GM12878 (cell line): ENCODE measurements around the gene PRM2. TPM values are rescaled to one million over a fixed set of nuclear protein-coding genes. Genes with fewer than 3 reads are reported as not detected.

Experiments
- ATAC-seq: fragments of 200-7000 bp; cut with Tn5 transposase; 3 replicates; pipeline ENCODE4 v1.9.1; 2020; ENCODE audit warnings: mild to moderate bottlenecking, moderate library complexity
- BruUV-seq: library from RNA; stranded (reverse); fragments of 400-500 nt; replicated peaks from 2 replicates; lab custom pipeline; 2021; lab: Mats Ljungman, UMichigan
- CTCF ChIA-PET: fragments of 300-600 bp; sonication (Branson Sonifier 250); formaldehyde crosslinking; extraction: SDS; loops from one replicate; lab custom pipeline; 2021; ENCODE audit warnings: inconsistent platforms; lab: Yijun Ruan, JAX
- POLR2A ChIA-PET: fragments of 350-600 bp; formaldehyde crosslinking; extraction: SDS; loops from one replicate; lab custom pipeline; 2021; ENCODE audit warnings: inconsistent platforms; lab: Charles Lee
- RAD21 ChIA-PET: fragments of 300-600 bp; sonication (Branson Sonifier 250); formaldehyde crosslinking; loops from one replicate; lab custom pipeline; 2023; ENCODE audit warnings: antibody characterized with exemption; ENCODE audit not compliant: unreplicated experiment; lab: Charles Lee
- SMC1A ChIA-PET: fragments of 300-600 bp; sonication (Branson Sonifier 250); formaldehyde crosslinking; loops from one replicate; lab custom pipeline; 2023; ENCODE audit not compliant: unreplicated experiment, uncharacterized antibody; lab: Charles Lee
- DNase-seq: peaks from one replicate; pipeline ENCODE4 v3.0.0-alpha.2; 2011; ENCODE audit warnings: low read depth, low spot score
- FAIRE-seq: peaks from 3 replicates; lab custom pipeline; 2011; peaks lifted over from hg19 to GRCh38; lab: Jason Lieb, UNC
- H2AFZ ChIP-seq: 2 replicates; pipeline ENCODE4 v1.6.0; 2011; ENCODE audit warnings: low read depth, low read length, control low read depth; ENCODE audit not compliant: control insufficient read depth
- H3K27ac ChIP-seq: 2 replicates; pipeline ENCODE4 v1.5.1; 2011; ENCODE audit warnings: control low read depth; ENCODE audit not compliant: control insufficient read depth, insufficient read depth
- H3K27me3 ChIP-seq, 2 experiments: replicated peaks in 1 of 2; 2 replicates each; pipeline versions ENCODE4 v1.6.0 to v1.6.1; 2011; ENCODE audit warnings: low read length in 1 of 2; ENCODE audit not compliant: control insufficient read depth in 2 of 2, insufficient read depth in 2 of 2
- H3K36me3 ChIP-seq, 2 experiments: 2 replicates each; pipeline ENCODE4 v1.5.1; 2011; ENCODE audit warnings: low read length in 1 of 2; ENCODE audit not compliant: control insufficient read depth in 2 of 2, insufficient read depth in 2 of 2
- H3K4me1 ChIP-seq: 2 replicates; pipeline ENCODE4 v1.6.1; 2011; ENCODE audit warnings: mild to moderate bottlenecking, low read length, moderate library complexity, mixed read lengths; ENCODE audit not compliant: control insufficient read depth, insufficient read depth
- H3K4me2 ChIP-seq: 2 replicates; pipeline ENCODE4 v1.6.0; 2011; ENCODE audit warnings: control low read depth; ENCODE audit not compliant: control insufficient read depth, insufficient read depth
- H3K4me3 ChIP-seq: fragments of 200-600 bp; sonication (generic); 2 replicates; pipeline ENCODE4 v1.5.1; 2016
- H3K79me2 ChIP-seq: 2 replicates; pipeline ENCODE4 v1.6.0; 2011; ENCODE audit warnings: low read length; ENCODE audit not compliant: control insufficient read depth, insufficient read depth
- H3K9ac ChIP-seq: 2 replicates; pipeline ENCODE4 v1.8.0; 2011; ENCODE audit warnings: low read length, control low read depth, mixed read lengths; ENCODE audit not compliant: control insufficient read depth, insufficient read depth
- H3K9me3 ChIP-seq: replicated peaks from 3 replicates; pipeline ENCODE4 v1.5.1; 2011; ENCODE audit warnings: mild to moderate bottlenecking, low read length; ENCODE audit not compliant: control insufficient read depth, insufficient read depth
- H4K20me1 ChIP-seq: 2 replicates; pipeline ENCODE4 v1.6.0; 2011; ENCODE audit not compliant: control insufficient read depth, insufficient read depth
- EP300 ChIP-seq, 2 experiments: fragments of 150-350 bp in 1 of 2; IDR thresholded peaks; 2 replicates each; pipeline ENCODE4 v1.6.1; 2011 to 2012; ENCODE audit warnings: low read depth in 2 of 2, low read length in 2 of 2, borderline replicate concordance in 1 of 2, improper control_type of control experiment in 1 of 2, inconsistent platforms in 1 of 2; ENCODE audit not compliant: control insufficient read depth in 1 of 2
- FOS ChIP-seq: IDR thresholded peaks from 3 replicates; pipeline ENCODE4 v1.6.1; 2011; ENCODE audit warnings: borderline replicate concordance; ENCODE audit not compliant: insufficient read length; ENCODE audit errors: extremely low read depth
- NR2F1 ChIP-seq: fragments of 450-650 bp; conservative IDR thresholded peaks from 2 replicates; pipeline ENCODE4 v1.6.1; 2017; ENCODE audit warnings: mild to moderate bottlenecking
- WGBS: methylation state at CpG from one replicate; pipeline ENCODE4 v1.1.6; 2016; ENCODE audit warnings: low lambda C conversion rate; ENCODE audit not compliant: insufficient replicate concordance, insufficient coverage; ENCODE audit errors: missing lambda C conversion rate; 5-methylcytosine and 5-hydroxymethylcytosine counted together
- in situ Hi-C: fragments of 300-500 bp; cut with MboI; formaldehyde crosslinking; loops from 9 replicates; pipeline ENCODE4 v1.14.3; 2018; ENCODE audit warnings: mixed read lengths
- intact Hi-C: fragments of 100-400 bp; cut with micrococcal nuclease; formaldehyde crosslinking; loops from one replicate; pipeline ENCODE4 v1.14.2; 2022; ENCODE audit not compliant: unreplicated experiment
- polyA plus RNA-seq, 11 experiments: library from polyadenylated mRNA; depleted of rRNA in 4 of 11; unstranded in 6 of 11; stranded (reverse) in 5 of 11; fragments of >200 nt; fragmentation: Nextera tagmentation in 4 of 11; fragmentation: Illumina TruSeq in 1 of 11; extraction: Ambion mirVana in 4 of 11; extraction: Trizol in 1 of 11; gene quantifications; 1 replicate in 1 of 11; 2 replicates in 10 of 11; pipeline versions ENCODE4 v1.2.1 to v1.2.3, GENCODE V29; 2011 to 2016; ENCODE audit warnings: inconsistent platforms in 2 of 11, missing spikeins in 2 of 11, low read depth in 1 of 11
- total RNA-seq, 4 experiments: library from RNA; depleted of rRNA in 3 of 4; stranded (reverse); fragments of >200 nt in 3 of 4; fragmentation: Illumina TruSeq in 1 of 4; extraction: Trizol in 1 of 4; gene quantifications; 2 replicates each; pipeline versions ENCODE4 v1.2.1 to v1.2.3, GENCODE V29; 2013 to 2021

PRM2 gene
- total and polyA plus RNA-seq, 10 of the 15 experiments (the other 5 are each of a cell fraction or from before 2014, with no cell fraction given) = not detected

DNA sequence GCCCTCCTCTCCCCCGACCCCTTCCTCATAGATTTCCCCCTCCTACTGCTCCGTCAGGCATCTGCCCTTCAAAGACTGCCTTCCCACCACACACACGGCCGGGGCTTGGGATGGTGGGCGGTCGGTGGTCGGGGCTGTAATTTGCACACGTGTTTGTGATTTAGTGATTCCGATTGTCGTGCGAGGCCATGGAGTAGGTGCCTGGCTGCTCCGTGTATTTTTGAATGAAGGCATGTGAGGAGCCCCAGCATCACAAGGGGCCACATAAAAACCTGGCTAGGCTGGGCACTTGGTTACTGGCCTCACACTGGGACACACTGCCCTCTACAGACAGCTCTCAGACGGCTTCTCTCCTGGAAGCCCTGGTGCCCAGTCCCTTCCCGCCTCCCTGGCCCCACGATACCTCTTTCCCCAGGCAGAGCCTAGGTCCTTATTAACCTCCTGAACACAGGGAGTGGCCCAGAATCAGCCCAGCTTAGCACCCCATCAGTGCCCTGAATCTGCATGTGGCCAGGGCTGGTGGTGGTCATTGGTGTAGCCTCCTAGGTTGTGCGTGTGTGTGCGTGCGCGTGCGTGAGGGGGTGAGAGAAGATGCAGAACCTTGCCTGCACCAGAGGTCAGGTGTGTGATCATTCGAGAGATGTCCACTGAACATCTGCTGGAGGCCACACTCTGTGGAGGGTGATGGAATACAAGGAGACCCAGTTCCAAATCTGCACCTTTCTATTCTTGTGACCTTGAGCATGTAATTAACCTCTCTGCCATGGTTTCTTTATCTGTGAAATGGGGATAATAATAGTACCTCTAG is 18.9 kb downstream of the PRM2 start (continued):
- no peak for TF ChIP-seq EP300 (IDR thresholded peaks at IDR 0.05; ENCODE audit: borderline replicate concordance in 1 of 2, control insufficient read depth in 1 of 2, low read depth in 2 of 2, low read length in 2 of 2)

GRCh38 chr16:11256661-11257130 is 19.6 kb downstream of the PRM2 start:
- no TSS peak for BruUV-seq

More at GRCh38 chr16:11256661-11257130, 19.6 kb downstream of the PRM2 start:
- H3K9me3 ChIP-seq = no peaks in the 10 kb centered on the region
- H4K20me1 ChIP-seq = no peaks in the 10 kb centered on the region
- 0% methylated on average over 30 of the region's 32 CpGs for WGBS
- H3K4me2 ChIP-seq = peak overlapping the region; percentile 90
- no peaks in the 10 kb centered on the region for H3K27me3 ChIP-seq
- peak; percentile 7; the same call in 1 of the 2 replicates for TF ChIP-seq NR2F1
- no peak for TF ChIP-seq FOS
- ChIA-PET RAD21 (interaction anchor here (0.6 to 11.8 kb wide), 45 partner anchors 11 to 307 kb away, joined by 3 to 243 read pairs (median 7); no protein-coding TSS in a partner anchor), POLR2A (interaction anchor here (0.7 to 6.6 kb wide), 25 partner anchors 13 to 291 kb away, joined by 3 to 80 read pairs (median 7); partner anchors contain the start of gene TNP2), CTCF (interaction anchor here (0.6 to 11.0 kb wide), 25 partner anchors 9 to 367 kb away, joined by 3 to 170 read pairs (median 12); no protein-coding TSS in a partner anchor), SMC1A (interaction anchor here (0.9 to 8.8 kb wide), 21 partner anchors 14 to 305 kb away, joined by 3 to 108 read pairs (median 7); partner anchors contain the start of gene TNP2)
- no peak for FAIRE-seq
- intact Hi-C loops = loop anchor here (1.0 to 5.0 kb wide), 6 partner anchors 54 to 291 kb away; no protein-coding TSS in a partner anchor
- peaks cover 37% of the 10 kb centered on the region for H3K79me2 ChIP-seq
- H3K9ac ChIP-seq = peak overlapping the region; percentile 89
- H3K4me3 ChIP-seq = peak overlapping the region; percentile 88
- H2AFZ ChIP-seq = peak overlapping the region; percentile 77
- DNase-seq = no peak
- H3K36me3 ChIP-seq = peaks cover 0 to 3% of the 10 kb centered on the region in 2 experiments; a peak in 1 of 4 replicates
- in situ Hi-C loops = no loop called here
- no peak for ATAC-seq
- peak overlapping the region; percentile 91 for H3K27ac ChIP-seq
- H3K4me1 ChIP-seq = peaks cover 43% of the 10 kb centered on the region
